GM23338 (cell line): ENCODE results near the gene METTL17. TPM values are rescaled to one million over a fixed set of nuclear protein-coding genes. Genes with fewer than 3 reads are reported as not detected.

ENCODE experiments used
- ATAC-seq: fragments of 200-7000 bp; cut with Tn5 transposase; 3 replicates; pipeline ENCODE4 v1.9.1; 2020
- DNase-seq: peaks from one replicate; pipeline ENCODE4 v3.0.0-alpha.2; 2015; ENCODE audit warnings: low spot score
- H2AFZ ChIP-seq: fragments of 200-600 bp; sonication (generic); 2 replicates; pipeline ENCODE4 v1.8.0; 2016; ENCODE audit warnings: antibody characterized with exemption, mild to moderate bottlenecking, moderate library complexity
- H3F3A ChIP-seq: fragments of 200-600 bp; sonication (generic); replicated peaks from 2 replicates; pipeline ENCODE4 v1.8.0; 2017; ENCODE audit warnings: antibody characterized with exemption, mixed run types, low read depth
- H3K27ac ChIP-seq: fragments of 200-600 bp; sonication (generic); 2 replicates; pipeline ENCODE4 v1.6.1; 2016; ENCODE audit warnings: low read depth
- H3K27me3 ChIP-seq: fragments of 200-600 bp; sonication (generic); 2 replicates; pipeline ENCODE4 v1.8.0; 2016; ENCODE audit warnings: mild to moderate bottlenecking, mixed run types, moderate library complexity; ENCODE audit not compliant: insufficient read depth
- H3K36me3 ChIP-seq: fragments of 200-600 bp; sonication (generic); 2 replicates; pipeline ENCODE4 v1.8.0; 2016; ENCODE audit warnings: mild to moderate bottlenecking; ENCODE audit not compliant: insufficient read depth
- H3K4me1 ChIP-seq: fragments of 200-600 bp; sonication (generic); 2 replicates; pipeline ENCODE4 v1.8.0; 2016; ENCODE audit warnings: mild to moderate bottlenecking, moderate library complexity; ENCODE audit not compliant: insufficient read depth
- H3K4me2 ChIP-seq: fragments of 200-600 bp; sonication (generic); 2 replicates; pipeline ENCODE4 v1.7.1; 2017; ENCODE audit warnings: mixed run types
- H3K4me3 ChIP-seq: fragments of 200-600 bp; sonication (generic); 2 replicates; pipeline ENCODE4 v1.6.1; 2016; ENCODE audit warnings: mixed run types
- H3K79me2 ChIP-seq: fragments of 200-600 bp; sonication (generic); replicated peaks from 2 replicates; pipeline ENCODE4 v1.8.0; 2017; ENCODE audit warnings: mild to moderate bottlenecking; ENCODE audit not compliant: insufficient read depth
- H3K9me2 ChIP-seq: fragments of 200-600 bp; sonication (generic); 2 replicates; pipeline ENCODE4 v1.8.0; 2017; ENCODE audit not compliant: insufficient read depth
- H4K20me1 ChIP-seq: fragments of 200-600 bp; sonication (generic); replicated peaks from 2 replicates; pipeline ENCODE4 v1.8.0; 2017; ENCODE audit warnings: mild to moderate bottlenecking; ENCODE audit not compliant: insufficient read depth
- H3K27ac Mint-ChIP-seq: 2 replicates; pipeline ENCODE4 v1.8.0; 2020; ENCODE audit warnings: inconsistent platforms, mild to moderate bottlenecking, moderate library complexity, mixed read lengths
- H3K27me3 Mint-ChIP-seq: 3 replicates; pipeline ENCODE4 v1.8.0; 2022; ENCODE audit warnings: low read depth, mild to moderate bottlenecking, moderate library complexity, mixed read lengths, inconsistent platforms; ENCODE audit not compliant: insufficient read depth, poor library complexity
- H3K36me3 Mint-ChIP-seq: 3 replicates; pipeline ENCODE4 v1.8.0; 2021; ENCODE audit warnings: low read depth, mild to moderate bottlenecking, inconsistent platforms, moderate library complexity, mixed read lengths
- H3K4me1 Mint-ChIP-seq: 3 replicates; pipeline ENCODE4 v1.8.0; 2020; ENCODE audit warnings: mild to moderate bottlenecking, inconsistent platforms, mixed read lengths
- H3K4me3 Mint-ChIP-seq: 3 replicates; pipeline ENCODE4 v1.8.0; 2021; ENCODE audit warnings: moderate library complexity, mild to moderate bottlenecking, inconsistent platforms, mixed read lengths
- H3K9me3 Mint-ChIP-seq: 3 replicates; pipeline ENCODE4 v1.8.0; 2020; ENCODE audit warnings: moderate library complexity, mild to moderate bottlenecking, inconsistent platforms, mixed read lengths
- CREB1 ChIP-seq: fragments of 250-450 bp; sonication (Bioruptor Pico); IDR thresholded peaks from 2 replicates; pipeline ENCODE4 v1.5.0; 2020; ENCODE audit warnings: low read depth, mild to moderate bottlenecking, moderate library complexity
- EZH2 ChIP-seq: fragments of 200-600 bp; sonication (generic); IDR thresholded peaks from one replicate; pipeline ENCODE4 v1.8.0; 2017; ENCODE audit warnings: antibody characterized with exemption, mild to moderate bottlenecking, low read depth; ENCODE audit not compliant: unreplicated experiment
- EZH2phosphoT487 ChIP-seq: fragments of 200-600 bp; sonication (generic); IDR thresholded peaks from one replicate; pipeline ENCODE4 v1.8.1; 2018; ENCODE audit warnings: antibody characterized with exemption; ENCODE audit not compliant: unreplicated experiment
- JUNB ChIP-seq: IDR thresholded peaks from one replicate; pipeline ENCODE4 v1.6.1; 2016; ENCODE audit warnings: antibody characterized with exemption; ENCODE audit not compliant: unreplicated experiment
- NANOG ChIP-seq: IDR thresholded peaks from 2 replicates; pipeline ENCODE4 v1.6.1; 2016; ENCODE audit warnings: antibody characterized with exemption, borderline replicate concordance
- POLR2AphosphoS5 ChIP-seq: IDR thresholded peaks from 2 replicates; pipeline ENCODE4 v1.6.1; 2016; ENCODE audit warnings: antibody characterized with exemption, low read depth
- STAT1 ChIP-seq: IDR thresholded peaks from one replicate; pipeline ENCODE4 v1.6.1; 2016; ENCODE audit warnings: antibody characterized with exemption; ENCODE audit not compliant: unreplicated experiment
- ZNF114 ChIP-seq: fragments of 250-450 bp; sonication (Bioruptor Pico); IDR thresholded peaks from 2 replicates; pipeline ENCODE4 v1.5.0; 2020; ENCODE audit warnings: mild to moderate bottlenecking, moderate library complexity
- ZNF331 ChIP-seq: fragments of 250-450 bp; sonication (Bioruptor Pico); IDR thresholded peaks from 2 replicates; pipeline ENCODE4 v1.5.0; 2020; ENCODE audit warnings: low read depth, mild to moderate bottlenecking, moderate library complexity
- polyA plus RNA-seq: library from polyadenylated mRNA; unstranded; fragments of >200 nt; fragmentation: Nextera tagmentation; extraction: Ambion mirVana; gene quantifications from 2 replicates; pipeline ENCODE4 v1.2.1, GENCODE V29; 2016
- total RNA-seq: library from RNA; depleted of rRNA; stranded (reverse); fragments of >200 nt; shearing (Covaris generic); gene quantifications from 2 replicates; pipeline ENCODE4 v1.2.3, GENCODE V29; 2014
- TF ChIP-seq, protein P1 (sequence below): fragments of 250-450 bp; sonication (Bioruptor Pico); IDR thresholded peaks from 2 replicates; pipeline ENCODE4 v1.5.0; 2020; ENCODE audit warnings: mild to moderate bottlenecking, moderate library complexity
- TF ChIP-seq, protein P2 (sequence below): IDR thresholded peaks from 2 replicates; pipeline ENCODE4 v1.6.1; 2016; ENCODE audit warnings: antibody characterized with exemption
- TF ChIP-seq, protein P3 (sequence below), 2 experiments: fragments of 200-600 bp in 1 of 2; sonication (generic) in 1 of 2; conservative IDR thresholded peaks; 2 replicates each; pipeline versions ENCODE4 v1.5.1 to v1.6.1; 2016 to 2017; ENCODE audit warnings: antibody characterized with exemption in 2 of 2, low read depth in 2 of 2, mild to moderate bottlenecking in 2 of 2, moderate library complexity in 1 of 2
- TF ChIP-seq, protein P4 (sequence below): IDR thresholded peaks from one replicate; pipeline ENCODE4 v1.6.1; 2018; ENCODE audit warnings: antibody characterized with exemption; ENCODE audit not compliant: unreplicated experiment

METTL17 gene
- total and polyA plus RNA-seq, 2 experiments from 2014 or later, result 74.9 to 156 TPM

DNA sequence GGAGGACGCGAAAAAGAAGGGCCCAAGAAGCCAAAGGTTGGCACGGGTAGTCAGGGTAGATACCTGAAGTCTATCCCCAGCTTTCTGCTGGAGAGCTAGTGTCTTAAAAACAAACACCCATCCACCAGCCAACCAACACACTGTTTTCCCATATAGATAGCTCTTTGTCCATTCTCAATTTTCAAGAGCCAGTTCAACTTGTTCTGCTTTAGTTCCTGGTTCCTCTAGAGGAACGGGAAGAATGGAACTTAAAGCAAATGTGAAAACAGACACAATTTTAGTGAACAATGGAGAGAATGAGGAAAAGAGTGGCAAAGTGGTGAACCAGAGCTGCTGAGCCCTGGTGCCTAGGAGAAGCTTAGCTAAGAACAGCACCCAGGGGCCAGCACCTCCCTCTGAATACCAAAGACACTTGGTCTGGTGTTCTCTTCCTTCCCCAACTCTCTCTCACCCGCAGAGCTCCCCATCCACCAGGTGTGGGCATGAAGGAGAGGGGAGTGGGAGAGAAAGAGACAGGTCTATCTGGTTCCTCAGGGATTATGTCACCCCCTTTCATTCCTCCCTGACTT lies 31.3 kb downstream of the METTL17 start:
- peaks cover 24% of the 10 kb centered on the region for H3K4me1 Mint-ChIP-seq
- H3F3A ChIP-seq, result peaks cover 5% of the 10 kb centered on the region; the same call in 1 of the 2 replicates
- H3K27me3 Mint-ChIP-seq, result peaks cover 25% of the 10 kb centered on the region
- no peaks in the 10 kb centered on the region; the same call in 2 of the 3 replicates for H3K9me3 Mint-ChIP-seq
- H3K36me3 Mint-ChIP-seq, result peaks cover 19% of the 10 kb centered on the region
- no peak overlapping the region for H3K27ac Mint-ChIP-seq
- H3K27ac ChIP-seq, result no peak overlapping the region
- no peak overlapping the region for H3K4me3 Mint-ChIP-seq
- H2AFZ ChIP-seq, result no peak overlapping the region
- H3K4me1 ChIP-seq, result peaks cover 18% of the 10 kb centered on the region
- TF ChIP-seq ZNF114 (CRISPR knock-in tag) (no peak), POLR2AphosphoS5 (no peak), ZNF331 (CRISPR knock-in tag) (no peak), NANOG (no peak), EZH2phosphoT487 (no peak), STAT1 (no peak), CREB1 (no peak), EZH2 (no peak), JUNB (no peak)
- TF ChIP-seq, protein P1, sequence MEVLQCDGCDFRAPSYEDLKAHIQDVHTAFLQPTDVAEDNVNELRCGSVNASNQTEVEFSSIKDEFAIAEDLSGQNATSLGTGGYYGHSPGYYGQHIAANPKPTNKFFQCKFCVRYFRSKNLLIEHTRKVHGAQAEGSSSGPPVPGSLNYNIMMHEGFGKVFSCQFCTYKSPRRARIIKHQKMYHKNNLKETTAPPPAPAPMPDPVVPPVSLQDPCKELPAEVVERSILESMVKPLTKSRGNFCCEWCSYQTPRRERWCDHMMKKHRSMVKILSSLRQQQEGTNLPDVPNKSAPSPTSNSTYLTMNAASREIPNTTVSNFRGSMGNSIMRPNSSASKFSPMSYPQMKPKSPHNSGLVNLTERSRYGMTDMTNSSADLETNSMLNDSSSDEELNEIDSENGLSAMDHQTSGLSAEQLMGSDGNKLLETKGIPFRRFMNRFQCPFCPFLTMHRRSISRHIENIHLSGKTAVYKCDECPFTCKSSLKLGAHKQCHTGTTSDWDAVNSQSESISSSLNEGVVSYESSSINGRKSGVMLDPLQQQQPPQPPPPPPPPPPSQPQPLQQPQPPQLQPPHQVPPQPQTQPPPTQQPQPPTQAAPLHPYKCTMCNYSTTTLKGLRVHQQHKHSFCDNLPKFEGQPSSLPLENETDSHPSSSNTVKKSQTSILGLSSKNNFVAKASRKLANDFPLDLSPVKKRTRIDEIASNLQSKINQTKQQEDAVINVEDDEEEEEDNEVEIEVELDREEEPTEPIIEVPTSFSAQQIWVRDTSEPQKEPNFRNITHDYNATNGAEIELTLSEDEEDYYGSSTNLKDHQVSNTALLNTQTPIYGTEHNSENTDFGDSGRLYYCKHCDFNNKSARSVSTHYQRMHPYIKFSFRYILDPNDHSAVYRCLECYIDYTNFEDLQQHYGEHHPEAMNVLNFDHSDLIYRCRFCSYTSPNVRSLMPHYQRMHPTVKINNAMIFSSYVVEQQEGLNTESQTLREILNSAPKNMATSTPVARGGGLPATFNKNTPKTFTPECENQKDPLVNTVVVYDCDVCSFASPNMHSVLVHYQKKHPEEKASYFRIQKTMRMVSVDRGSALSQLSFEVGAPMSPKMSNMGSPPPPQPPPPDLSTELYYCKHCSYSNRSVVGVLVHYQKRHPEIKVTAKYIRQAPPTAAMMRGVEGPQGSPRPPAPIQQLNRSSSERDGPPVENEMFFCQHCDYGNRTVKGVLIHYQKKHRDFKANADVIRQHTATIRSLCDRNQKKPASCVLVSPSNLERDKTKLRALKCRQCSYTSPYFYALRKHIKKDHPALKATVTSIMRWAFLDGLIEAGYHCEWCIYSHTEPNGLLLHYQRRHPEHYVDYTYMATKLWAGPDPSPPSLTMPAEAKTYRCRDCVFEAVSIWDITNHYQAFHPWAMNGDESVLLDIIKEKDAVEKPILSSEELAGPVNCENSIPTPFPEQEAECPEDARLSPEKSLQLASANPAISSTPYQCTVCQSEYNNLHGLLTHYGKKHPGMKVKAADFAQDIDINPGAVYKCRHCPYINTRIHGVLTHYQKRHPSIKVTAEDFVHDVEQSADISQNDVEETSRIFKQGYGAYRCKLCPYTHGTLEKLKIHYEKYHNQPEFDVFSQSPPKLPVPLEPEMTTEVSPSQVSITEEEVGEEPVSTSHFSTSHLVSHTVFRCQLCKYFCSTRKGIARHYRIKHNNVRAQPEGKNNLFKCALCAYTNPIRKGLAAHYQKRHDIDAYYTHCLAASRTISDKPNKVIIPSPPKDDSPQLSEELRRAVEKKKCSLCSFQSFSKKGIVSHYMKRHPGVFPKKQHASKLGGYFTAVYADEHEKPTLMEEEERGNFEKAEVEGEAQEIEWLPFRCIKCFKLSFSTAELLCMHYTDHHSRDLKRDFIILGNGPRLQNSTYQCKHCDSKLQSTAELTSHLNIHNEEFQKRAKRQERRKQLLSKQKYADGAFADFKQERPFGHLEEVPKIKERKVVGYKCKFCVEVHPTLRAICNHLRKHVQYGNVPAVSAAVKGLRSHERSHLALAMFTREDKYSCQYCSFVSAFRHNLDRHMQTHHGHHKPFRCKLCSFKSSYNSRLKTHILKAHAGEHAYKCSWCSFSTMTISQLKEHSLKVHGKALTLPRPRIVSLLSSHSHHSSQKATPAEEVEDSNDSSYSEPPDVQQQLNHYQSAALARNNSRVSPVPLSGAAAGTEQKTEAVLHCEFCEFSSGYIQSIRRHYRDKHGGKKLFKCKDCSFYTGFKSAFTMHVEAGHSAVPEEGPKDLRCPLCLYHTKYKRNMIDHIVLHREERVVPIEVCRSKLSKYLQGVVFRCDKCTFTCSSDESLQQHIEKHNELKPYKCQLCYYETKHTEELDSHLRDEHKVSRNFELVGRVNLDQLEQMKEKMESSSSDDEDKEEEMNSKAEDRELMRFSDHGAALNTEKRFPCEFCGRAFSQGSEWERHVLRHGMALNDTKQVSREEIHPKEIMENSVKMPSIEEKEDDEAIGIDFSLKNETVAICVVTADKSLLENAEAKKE (CRISPR knock-in tag), result no peak
- TF ChIP-seq, protein P2, sequence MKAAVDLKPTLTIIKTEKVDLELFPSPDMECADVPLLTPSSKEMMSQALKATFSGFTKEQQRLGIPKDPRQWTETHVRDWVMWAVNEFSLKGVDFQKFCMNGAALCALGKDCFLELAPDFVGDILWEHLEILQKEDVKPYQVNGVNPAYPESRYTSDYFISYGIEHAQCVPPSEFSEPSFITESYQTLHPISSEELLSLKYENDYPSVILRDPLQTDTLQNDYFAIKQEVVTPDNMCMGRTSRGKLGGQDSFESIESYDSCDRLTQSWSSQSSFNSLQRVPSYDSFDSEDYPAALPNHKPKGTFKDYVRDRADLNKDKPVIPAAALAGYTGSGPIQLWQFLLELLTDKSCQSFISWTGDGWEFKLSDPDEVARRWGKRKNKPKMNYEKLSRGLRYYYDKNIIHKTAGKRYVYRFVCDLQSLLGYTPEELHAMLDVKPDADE, result no peak
- TF ChIP-seq, protein P3, sequence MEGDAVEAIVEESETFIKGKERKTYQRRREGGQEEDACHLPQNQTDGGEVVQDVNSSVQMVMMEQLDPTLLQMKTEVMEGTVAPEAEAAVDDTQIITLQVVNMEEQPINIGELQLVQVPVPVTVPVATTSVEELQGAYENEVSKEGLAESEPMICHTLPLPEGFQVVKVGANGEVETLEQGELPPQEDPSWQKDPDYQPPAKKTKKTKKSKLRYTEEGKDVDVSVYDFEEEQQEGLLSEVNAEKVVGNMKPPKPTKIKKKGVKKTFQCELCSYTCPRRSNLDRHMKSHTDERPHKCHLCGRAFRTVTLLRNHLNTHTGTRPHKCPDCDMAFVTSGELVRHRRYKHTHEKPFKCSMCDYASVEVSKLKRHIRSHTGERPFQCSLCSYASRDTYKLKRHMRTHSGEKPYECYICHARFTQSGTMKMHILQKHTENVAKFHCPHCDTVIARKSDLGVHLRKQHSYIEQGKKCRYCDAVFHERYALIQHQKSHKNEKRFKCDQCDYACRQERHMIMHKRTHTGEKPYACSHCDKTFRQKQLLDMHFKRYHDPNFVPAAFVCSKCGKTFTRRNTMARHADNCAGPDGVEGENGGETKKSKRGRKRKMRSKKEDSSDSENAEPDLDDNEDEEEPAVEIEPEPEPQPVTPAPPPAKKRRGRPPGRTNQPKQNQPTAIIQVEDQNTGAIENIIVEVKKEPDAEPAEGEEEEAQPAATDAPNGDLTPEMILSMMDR (conservative IDR thresholded peaks at IDR 0.05; ENCODE audit: low read depth in 2 of 2), result no peak
- TF ChIP-seq, protein P4, sequence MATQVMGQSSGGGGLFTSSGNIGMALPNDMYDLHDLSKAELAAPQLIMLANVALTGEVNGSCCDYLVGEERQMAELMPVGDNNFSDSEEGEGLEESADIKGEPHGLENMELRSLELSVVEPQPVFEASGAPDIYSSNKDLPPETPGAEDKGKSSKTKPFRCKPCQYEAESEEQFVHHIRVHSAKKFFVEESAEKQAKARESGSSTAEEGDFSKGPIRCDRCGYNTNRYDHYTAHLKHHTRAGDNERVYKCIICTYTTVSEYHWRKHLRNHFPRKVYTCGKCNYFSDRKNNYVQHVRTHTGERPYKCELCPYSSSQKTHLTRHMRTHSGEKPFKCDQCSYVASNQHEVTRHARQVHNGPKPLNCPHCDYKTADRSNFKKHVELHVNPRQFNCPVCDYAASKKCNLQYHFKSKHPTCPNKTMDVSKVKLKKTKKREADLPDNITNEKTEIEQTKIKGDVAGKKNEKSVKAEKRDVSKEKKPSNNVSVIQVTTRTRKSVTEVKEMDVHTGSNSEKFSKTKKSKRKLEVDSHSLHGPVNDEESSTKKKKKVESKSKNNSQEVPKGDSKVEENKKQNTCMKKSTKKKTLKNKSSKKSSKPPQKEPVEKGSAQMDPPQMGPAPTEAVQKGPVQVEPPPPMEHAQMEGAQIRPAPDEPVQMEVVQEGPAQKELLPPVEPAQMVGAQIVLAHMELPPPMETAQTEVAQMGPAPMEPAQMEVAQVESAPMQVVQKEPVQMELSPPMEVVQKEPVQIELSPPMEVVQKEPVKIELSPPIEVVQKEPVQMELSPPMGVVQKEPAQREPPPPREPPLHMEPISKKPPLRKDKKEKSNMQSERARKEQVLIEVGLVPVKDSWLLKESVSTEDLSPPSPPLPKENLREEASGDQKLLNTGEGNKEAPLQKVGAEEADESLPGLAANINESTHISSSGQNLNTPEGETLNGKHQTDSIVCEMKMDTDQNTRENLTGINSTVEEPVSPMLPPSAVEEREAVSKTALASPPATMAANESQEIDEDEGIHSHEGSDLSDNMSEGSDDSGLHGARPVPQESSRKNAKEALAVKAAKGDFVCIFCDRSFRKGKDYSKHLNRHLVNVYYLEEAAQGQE, result no peak
- H4K20me1 ChIP-seq, result no peaks in the 10 kb centered on the region
- DNase-seq, result no peak
- no peaks in the 10 kb centered on the region for H3K36me3 ChIP-seq
- ATAC-seq, result no peak
- H3K4me3 ChIP-seq, result no peak overlapping the region
- peaks cover 24% of the 10 kb centered on the region for H3K27me3 ChIP-seq
- H3K9me2 ChIP-seq, result no peaks in the 10 kb centered on the region
- no peak overlapping the region for H3K4me2 ChIP-seq
- H3K79me2 ChIP-seq, result no peaks in the 10 kb centered on the region; the same call in 1 of the 2 replicates
